ENCODE results near the gene STK38. TPM values are rescaled to one million over a fixed set of nuclear protein-coding genes. Genes with fewer than 3 reads are reported as not detected.
A peak's percentile ranks its signal among the peaks of the same experiment; 100 is the strongest.

Gene STK38
- total RNA-seq, 1 experiment from 2014 or later: 25.7 TPM

DNA sequence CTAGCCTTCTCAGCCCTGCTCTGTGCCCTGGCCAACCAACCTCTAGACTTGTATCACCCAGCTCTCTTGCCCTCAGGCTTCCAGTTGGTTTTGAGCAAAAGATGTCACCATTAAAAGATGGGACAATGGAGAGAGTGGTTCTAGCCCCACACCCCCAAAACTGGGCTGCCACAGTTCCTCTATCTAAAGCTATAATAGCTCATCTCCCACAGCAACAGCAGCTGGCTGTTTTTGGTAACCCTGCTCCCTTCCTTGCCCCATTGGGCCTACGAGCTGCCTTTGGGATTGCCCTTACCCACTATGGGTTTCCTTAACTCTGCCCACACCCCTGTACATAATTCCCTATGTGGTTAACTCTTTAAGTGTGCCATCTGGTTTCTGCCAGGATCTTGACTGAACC is 39.3 kb upstream of the STK38 start:
- no peaks in the 10 kb centered on the region for H3K36me3 ChIP-seq (ENCODE audit: low read depth, low read length)
- intact Hi-C loops (cut with micrococcal nuclease): no loop called here
- no peak for DNase-seq
- no peak overlapping the region for H3K9ac ChIP-seq (ENCODE audit: low read length)
- ATAC-seq: no peak
- H4K20me1 ChIP-seq (ENCODE audit: low read length): no peaks in the 10 kb centered on the region
- TF ChIP-seq EZH2 (IDR thresholded peaks at IDR 0.05; ENCODE audit: low read length, unreplicated experiment) (no peak), EZH2phosphoT487 (IDR thresholded peaks at IDR 0.05; ENCODE audit: borderline replicate concordance, low read length) (no peak)
- H3K27me3 ChIP-seq (ENCODE audit: low read length): no peaks in the 10 kb centered on the region
- no TSS peak for BruUV-seq (replicated peaks)
- no peak overlapping the region for H3K4me3 ChIP-seq (ENCODE audit: low read length)
- no peak overlapping the region for H3K4me2 ChIP-seq (ENCODE audit: low read length)
- CTCF ChIA-PET: no interaction called here
- POLR2A ChIA-PET (ENCODE audit: unreplicated experiment): interaction anchor here (0.6 kb wide), 1 partner anchor 12 kb away, joined by 3 read pairs; no protein-coding TSS in a partner anchor
- no peaks in the 10 kb centered on the region for H3K79me2 ChIP-seq (ENCODE audit: low read length)
- no peaks in the 10 kb centered on the region for H3F3A ChIP-seq (ENCODE audit: low read length, unreplicated experiment)
- no peaks in the 10 kb centered on the region for H3K9me2 ChIP-seq (replicated peaks; ENCODE audit: low read length)
- H3K9me3 ChIP-seq (ENCODE audit: low read length): no peaks in the 10 kb centered on the region
- no peak overlapping the region for H2AFZ ChIP-seq (ENCODE audit: low read length)
- peaks cover 8% of the 10 kb centered on the region for H3K4me1 ChIP-seq (ENCODE audit: insufficient read depth, low read length)
- no peak overlapping the region for H3K27ac ChIP-seq (ENCODE audit: low read length)

DNA sequence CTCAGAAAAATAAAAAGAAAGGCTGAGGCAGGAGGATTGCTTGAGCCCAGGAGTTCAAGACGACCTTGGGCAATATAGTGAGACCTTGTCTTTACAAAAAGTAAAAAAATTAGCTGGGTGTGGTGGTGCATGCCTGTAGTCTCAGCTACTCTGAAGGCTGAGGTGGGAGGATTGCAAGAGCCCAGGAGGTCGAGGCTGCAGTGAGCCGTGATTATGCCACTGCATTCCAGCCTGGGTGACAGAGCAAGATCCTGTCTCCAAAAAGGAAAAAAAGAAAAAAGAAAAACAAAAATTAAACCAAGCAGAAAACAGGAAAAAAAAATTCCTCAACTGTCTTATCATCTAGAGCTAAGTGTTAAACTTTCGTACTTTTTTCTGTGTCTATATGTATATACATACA is 34.4 kb upstream of the STK38 start:
- intact Hi-C loops (cut with micrococcal nuclease): no loop called here
- Histone ChIP-seq H3K27me3 (ENCODE audit: low read length) (no peaks in the 10 kb centered on the region), H3K36me3 (ENCODE audit: low read depth, low read length) (no peaks in the 10 kb centered on the region), H3K27ac (ENCODE audit: low read length) (no peak overlapping the region), H3K9me3 (ENCODE audit: low read length) (no peaks in the 10 kb centered on the region), H2AFZ (ENCODE audit: low read length) (no peak overlapping the region), H4K20me1 (ENCODE audit: low read length) (no peaks in the 10 kb centered on the region), H3K4me2 (ENCODE audit: low read length) (no peak overlapping the region), H3K4me1 (ENCODE audit: insufficient read depth, low read length) (peaks cover 26% of the 10 kb centered on the region), H3K9ac (ENCODE audit: low read length) (no peak overlapping the region), H3F3A (ENCODE audit: low read length, unreplicated experiment) (no peaks in the 10 kb centered on the region), H3K9me2 (replicated peaks; ENCODE audit: low read length) (no peaks in the 10 kb centered on the region), H3K79me2 (ENCODE audit: low read length) (no peaks in the 10 kb centered on the region), H3K4me3 (ENCODE audit: low read length) (no peak overlapping the region)
- ChIA-PET CTCF (no interaction called here), POLR2A (ENCODE audit: unreplicated experiment) (no interaction called here)
- no peak for TF ChIP-seq EZH2phosphoT487 (IDR thresholded peaks at IDR 0.05; ENCODE audit: borderline replicate concordance, low read length)
- TF ChIP-seq, protein P1, sequence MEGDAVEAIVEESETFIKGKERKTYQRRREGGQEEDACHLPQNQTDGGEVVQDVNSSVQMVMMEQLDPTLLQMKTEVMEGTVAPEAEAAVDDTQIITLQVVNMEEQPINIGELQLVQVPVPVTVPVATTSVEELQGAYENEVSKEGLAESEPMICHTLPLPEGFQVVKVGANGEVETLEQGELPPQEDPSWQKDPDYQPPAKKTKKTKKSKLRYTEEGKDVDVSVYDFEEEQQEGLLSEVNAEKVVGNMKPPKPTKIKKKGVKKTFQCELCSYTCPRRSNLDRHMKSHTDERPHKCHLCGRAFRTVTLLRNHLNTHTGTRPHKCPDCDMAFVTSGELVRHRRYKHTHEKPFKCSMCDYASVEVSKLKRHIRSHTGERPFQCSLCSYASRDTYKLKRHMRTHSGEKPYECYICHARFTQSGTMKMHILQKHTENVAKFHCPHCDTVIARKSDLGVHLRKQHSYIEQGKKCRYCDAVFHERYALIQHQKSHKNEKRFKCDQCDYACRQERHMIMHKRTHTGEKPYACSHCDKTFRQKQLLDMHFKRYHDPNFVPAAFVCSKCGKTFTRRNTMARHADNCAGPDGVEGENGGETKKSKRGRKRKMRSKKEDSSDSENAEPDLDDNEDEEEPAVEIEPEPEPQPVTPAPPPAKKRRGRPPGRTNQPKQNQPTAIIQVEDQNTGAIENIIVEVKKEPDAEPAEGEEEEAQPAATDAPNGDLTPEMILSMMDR (conservative IDR thresholded peaks at IDR 0.05; ENCODE audit: low read depth, low read length): no peak
- TF ChIP-seq EZH2 (IDR thresholded peaks at IDR 0.05; ENCODE audit: low read length, unreplicated experiment): no peak
- no peak for ATAC-seq
- no TSS peak for BruUV-seq (replicated peaks)
- DNase-seq: no peak

DNA sequence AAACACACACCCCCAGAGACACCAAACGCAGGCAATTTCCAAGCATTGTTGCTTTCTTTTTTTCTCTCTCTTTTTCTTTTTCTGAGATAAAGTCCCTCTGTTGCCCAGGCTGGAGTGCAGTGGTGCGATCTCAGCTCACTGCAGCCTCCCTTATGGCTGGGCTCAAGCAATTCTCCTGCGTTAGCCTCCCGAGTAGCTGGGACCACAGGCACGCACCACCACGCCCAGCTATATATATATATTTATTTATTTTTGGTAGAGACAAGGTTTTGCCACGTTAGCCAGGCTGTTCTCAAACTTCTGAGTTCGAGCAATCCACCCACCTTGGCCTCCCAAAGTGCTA is 32.9 kb upstream of the STK38 start:
- no TSS peak for BruUV-seq (replicated peaks)
- POLR2A ChIA-PET (ENCODE audit: unreplicated experiment): no interaction called here

More for the DNA sequence above, 32.9 kb upstream of the STK38 start:
- Histone ChIP-seq H3F3A (ENCODE audit: low read length, unreplicated experiment) (no peaks in the 10 kb centered on the region), H3K9me2 (replicated peaks; ENCODE audit: low read length) (no peaks in the 10 kb centered on the region), H3K9ac (ENCODE audit: low read length) (no peak overlapping the region), H3K27me3 (ENCODE audit: low read length) (no peaks in the 10 kb centered on the region), H2AFZ (ENCODE audit: low read length) (peak overlapping the region; percentile 78), H3K27ac (ENCODE audit: low read length) (no peak overlapping the region), H3K36me3 (ENCODE audit: low read depth, low read length) (no peaks in the 10 kb centered on the region), H3K4me2 (ENCODE audit: low read length) (peak overlapping the region; percentile 7; the same call in 1 of the 2 replicates), H3K79me2 (ENCODE audit: low read length) (no peaks in the 10 kb centered on the region), H3K4me1 (ENCODE audit: insufficient read depth, low read length) (peaks cover 29% of the 10 kb centered on the region), H4K20me1 (ENCODE audit: low read length) (no peaks in the 10 kb centered on the region), H3K4me3 (ENCODE audit: low read length) (no peak overlapping the region), H3K9me3 (ENCODE audit: low read length) (no peaks in the 10 kb centered on the region)
- no peak for DNase-seq
- no peak for ATAC-seq
- CTCF ChIA-PET: interaction anchor here (0.8 to 1.3 kb wide), 4 partner anchors 17 to 157 kb away, joined by 5 to 19 read pairs (median 12); no protein-coding TSS in a partner anchor
- intact Hi-C loops (cut with micrococcal nuclease): no loop called here
- TF ChIP-seq EZH2 (IDR thresholded peaks at IDR 0.05; ENCODE audit: low read length, unreplicated experiment) (no peak), EZH2phosphoT487 (IDR thresholded peaks at IDR 0.05; ENCODE audit: borderline replicate concordance, low read length) (no peak)
- TF ChIP-seq, protein P1 (conservative IDR thresholded peaks at IDR 0.05; ENCODE audit: low read depth, low read length): no peak
